Ishikawa (cell line): ENCODE results near the gene SPX.

Experiments
- CREB1 ChIP-seq: IDR thresholded peaks from 2 replicates; pipeline ENCODE4 v1.6.1; 2012; ENCODE audit warnings: low read depth
- EGR1 ChIP-seq: IDR thresholded peaks from 2 replicates; pipeline ENCODE4 v1.6.1; 2012
- FOXM1 ChIP-seq: IDR thresholded peaks from 2 replicates; pipeline ENCODE4 v1.6.1; 2012; ENCODE audit warnings: low read depth, borderline replicate concordance
- NFIC ChIP-seq: IDR thresholded peaks from 2 replicates; pipeline ENCODE4 v1.6.1; 2012
- RAD21 ChIP-seq: IDR thresholded peaks from 2 replicates; pipeline ENCODE4 v1.6.1; 2012; ENCODE audit warnings: low read depth
- REST ChIP-seq: IDR thresholded peaks from 2 replicates; pipeline ENCODE4 v1.6.1; 2012; ENCODE audit warnings: low read depth, mild to moderate bottlenecking
- TAF1 ChIP-seq: IDR thresholded peaks from 2 replicates; pipeline ENCODE4 v1.6.1; 2012; ENCODE audit warnings: low read depth, mild to moderate bottlenecking
- TCF12 ChIP-seq: IDR thresholded peaks from 2 replicates; pipeline ENCODE4 v1.6.1; 2012; ENCODE audit warnings: low read depth
- TEAD4 ChIP-seq: IDR thresholded peaks from 2 replicates; pipeline ENCODE4 v1.6.1; 2012
- YY1 ChIP-seq: IDR thresholded peaks from 2 replicates; pipeline ENCODE4 v1.6.1; 2012; ENCODE audit warnings: low read depth
- ZBTB7A ChIP-seq: IDR thresholded peaks from 2 replicates; pipeline ENCODE4 v1.6.1; 2012; ENCODE audit warnings: low read depth
- TF ChIP-seq, protein P1 (sequence below): IDR thresholded peaks from 2 replicates; pipeline ENCODE4 v1.6.1; 2012

DNA sequence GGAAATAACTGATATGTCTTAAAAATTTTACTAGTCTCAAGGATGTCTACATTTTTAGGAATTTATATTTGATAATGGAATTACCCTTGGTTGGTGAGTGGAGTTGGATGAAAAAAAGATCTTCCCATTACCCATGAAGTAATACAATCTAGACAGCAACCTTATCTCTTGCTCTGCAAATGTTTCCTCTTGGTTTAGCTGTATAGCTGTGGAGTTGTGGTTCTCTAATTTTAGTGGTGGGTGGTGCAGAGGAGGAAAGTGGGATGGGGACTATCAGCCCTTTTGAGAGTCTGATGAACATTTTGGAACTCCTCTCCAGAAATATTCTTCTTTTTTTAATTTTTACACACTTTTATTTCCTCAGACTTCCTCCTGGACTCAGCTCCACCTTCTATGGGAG, 17.1 kb downstream of the SPX start:
- no peak for TF ChIP-seq NFIC
- TF ChIP-seq, protein P1, sequence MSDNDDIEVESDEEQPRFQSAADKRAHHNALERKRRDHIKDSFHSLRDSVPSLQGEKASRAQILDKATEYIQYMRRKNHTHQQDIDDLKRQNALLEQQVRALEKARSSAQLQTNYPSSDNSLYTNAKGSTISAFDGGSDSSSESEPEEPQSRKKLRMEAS = no peak
- no peak for TF ChIP-seq TCF12
- TF ChIP-seq REST = no peak
- TF ChIP-seq YY1 = no peak
- no peak for TF ChIP-seq TAF1
- TF ChIP-seq CREB1 = no peak
- no peak for TF ChIP-seq TEAD4
- TF ChIP-seq EGR1 = no peak
- TF ChIP-seq RAD21 = no peak
- no peak for TF ChIP-seq FOXM1
- TF ChIP-seq ZBTB7A = no peak
